ENCODE measurements around the gene C12orf75. TPM values are rescaled to one million over a fixed set of nuclear protein-coding genes. Genes with fewer than 3 reads are reported as not detected.

C12orf75 gene
- total RNA-seq, 1 donor from 2014 or later: 43.1 TPM

GRCh38 chr12:105352940-105353635 lies 22.6 kb downstream of the C12orf75 start:
- Mint-ChIP-seq H3K4me3 (no peak overlapping the region), H3K9me3 (no peaks in the 10 kb centered on the region), H3K36me3 (peaks cover 5% of the 10 kb centered on the region), H3K27me3 (no peaks in the 10 kb centered on the region), H3K4me1 (ENCODE audit: unreplicated experiment) (peaks cover 6% of the 10 kb centered on the region), H3K27ac (no peak overlapping the region)
- DNase-seq (ENCODE audit: extremely low spot score, unreplicated experiment): no peak
- TF ChIP-seq CTCF (conservative IDR thresholded peaks at IDR 0.05): no peak

- Mint-ChIP-seq H3K27me3 (no peaks in the 10 kb centered on the region), H3K4me1 (ENCODE audit: unreplicated experiment) (peaks cover 6% of the 10 kb centered on the region), H3K9me3 (no peaks in the 10 kb centered on the region), H3K4me3 (no peak overlapping the region), H3K36me3 (peaks cover 5% of the 10 kb centered on the region), H3K27ac (no peak overlapping the region)
- no peak for DNase-seq (ENCODE audit: extremely low spot score, unreplicated experiment)
- no peak for TF ChIP-seq CTCF (conservative IDR thresholded peaks at IDR 0.05)
Measured at GRCh38 chr12:105355752-105356151, 25.3 kb downstream of the C12orf75 start.

GRCh38 chr12:105357162-105357691 lies 26.7 kb downstream of the C12orf75 start:
- Mint-ChIP-seq H3K27me3 (no peaks in the 10 kb centered on the region), H3K4me1 (ENCODE audit: unreplicated experiment) (peaks cover 6% of the 10 kb centered on the region), H3K9me3 (no peaks in the 10 kb centered on the region), H3K36me3 (peaks cover 3% of the 10 kb centered on the region), H3K27ac (peak overlapping the region; percentile 35), H3K4me3 (no peak overlapping the region)
- no peak for DNase-seq (ENCODE audit: extremely low spot score, unreplicated experiment)
- TF ChIP-seq CTCF (conservative IDR thresholded peaks at IDR 0.05): no peak

GRCh38 chr12:105358789-105359188 lies 28.3 kb downstream of the C12orf75 start:
- no peaks in the 10 kb centered on the region for H3K9me3 Mint-ChIP-seq
- no peak overlapping the region for H3K4me3 Mint-ChIP-seq
- no peaks in the 10 kb centered on the region for H3K27me3 Mint-ChIP-seq
- DNase-seq (ENCODE audit: extremely low spot score, unreplicated experiment): no peak
- peaks cover 6% of the 10 kb centered on the region for H3K4me1 Mint-ChIP-seq (ENCODE audit: unreplicated experiment)
- TF ChIP-seq CTCF (conservative IDR thresholded peaks at IDR 0.05): no peak
- no peak overlapping the region for H3K27ac Mint-ChIP-seq
- peaks cover 3% of the 10 kb centered on the region for H3K36me3 Mint-ChIP-seq

GRCh38 chr12:105359856-105360255 lies 29.4 kb downstream of the C12orf75 start:
- Mint-ChIP-seq H3K9me3 (no peaks in the 10 kb centered on the region), H3K27ac (no peak overlapping the region), H3K36me3 (peaks cover 3% of the 10 kb centered on the region), H3K4me3 (no peak overlapping the region), H3K27me3 (no peaks in the 10 kb centered on the region), H3K4me1 (ENCODE audit: unreplicated experiment) (peaks cover 6% of the 10 kb centered on the region)
- DNase-seq (ENCODE audit: extremely low spot score, unreplicated experiment): no peak
- TF ChIP-seq CTCF (conservative IDR thresholded peaks at IDR 0.05): no peak
